Cardiac muscle cell (in vitro differentiated cells and primary cell): ENCODE measurements around the gene AP1M2. TPM values are rescaled to one million over a fixed set of nuclear protein-coding genes. Genes with fewer than 3 reads are reported as not detected.

Experiments used
- DNase-seq, 2 donors: peaks; one replicate each; pipeline versions ENCODE4 v3.0.0 to v3.0.0-alpha.2; 2010 to 2017; ENCODE audit warnings: low read depth in 1 of 2, low spot score in 1 of 2
- H3K27ac ChIP-seq: fragments of 200-600 bp; sonication (generic); 2 replicates; pipeline ENCODE4 v1.5.1; 2016
- H3K27me3 ChIP-seq: fragments of 200-600 bp; sonication (generic); 2 replicates; pipeline ENCODE4 v1.6.0; 2016; ENCODE audit warnings: control low read depth
- H3K36me3 ChIP-seq: fragments of 200-600 bp; sonication (generic); 2 replicates; pipeline ENCODE4 v1.5.1; 2016; ENCODE audit warnings: control low read depth
- H3K4me1 ChIP-seq: fragments of 200-600 bp; sonication (generic); 2 replicates; pipeline ENCODE4 v1.8.1; 2017; ENCODE audit warnings: low read depth, mild to moderate bottlenecking, mixed run types
- H3K4me3 ChIP-seq: fragments of 200-600 bp; sonication (generic); 2 replicates; pipeline ENCODE4 v1.5.1; 2016; ENCODE audit warnings: mild to moderate bottlenecking
- H3K9me3 ChIP-seq: fragments of 200-600 bp; sonication (generic); 2 replicates; pipeline ENCODE4 v1.5.1; 2017; ENCODE audit warnings: low read depth, mild to moderate bottlenecking, control low read depth
- CTCF ChIP-seq: IDR thresholded peaks from 2 replicates; pipeline ENCODE4 v1.5.1; 2012; ENCODE audit warnings: low read depth, mild to moderate bottlenecking, low read length
- polyA plus RNA-seq: library from polyadenylated mRNA; unstranded; fragments of >200 nt; fragmentation: Nextera tagmentation; extraction: Ambion mirVana; gene quantifications from 2 replicates; pipeline ENCODE4 v1.2.1, GENCODE V29; 2016
- total RNA-seq: library from RNA; depleted of rRNA; stranded (reverse); fragments of >200 nt; gene quantifications from 2 replicates; pipeline ENCODE4 v1.2.3, GENCODE V29; 2016

AP1M2 gene
- total and polyA plus RNA-seq, 2 experiments from 2014 or later: 0.12 to 0.28 TPM

- no peak for DNase-seq
- Histone ChIP-seq H3K36me3 (no peaks in the 10 kb centered on the region), H3K9me3 (no peaks in the 10 kb centered on the region), H3K27ac (no peak overlapping the region), H3K4me1 (peaks cover 11% of the 10 kb centered on the region), H3K4me3 (no peak overlapping the region), H3K27me3 (no peaks in the 10 kb centered on the region)
- TF ChIP-seq CTCF: no peak
These were observed 13.0 kb upstream of the AP1M2 start for GRCh38 chr19:10600149-10600548.

GRCh38 chr19:10593820-10594637, 6.9 kb upstream of the AP1M2 start:
- H3K4me3 ChIP-seq: no peak overlapping the region
- no peak for DNase-seq
- no peaks in the 10 kb centered on the region for H3K9me3 ChIP-seq
- no peak for TF ChIP-seq CTCF
- H3K27ac ChIP-seq: no peak overlapping the region
- no peaks in the 10 kb centered on the region for H3K36me3 ChIP-seq
- H3K27me3 ChIP-seq: no peaks in the 10 kb centered on the region
- no peaks in the 10 kb centered on the region for H3K4me1 ChIP-seq

- no peak for DNase-seq
These were observed 6.0 kb upstream of the AP1M2 start for GRCh38 chr19:10593148-10593547.

GRCh38 chr19:10587839-10588150, 683 bp upstream of the AP1M2 start:
- no peak overlapping the region for H3K4me3 ChIP-seq

More at GRCh38 chr19:10593148-10593547, 6.0 kb upstream of the AP1M2 start:
- no peaks in the 10 kb centered on the region for H3K36me3 ChIP-seq
- no peak overlapping the region for H3K4me3 ChIP-seq
- H3K27me3 ChIP-seq: peaks cover 7% of the 10 kb centered on the region
- no peak overlapping the region for H3K27ac ChIP-seq
- H3K9me3 ChIP-seq: no peaks in the 10 kb centered on the region
- H3K4me1 ChIP-seq: no peaks in the 10 kb centered on the region
- TF ChIP-seq CTCF: no peak

GRCh38 chr19:10586396-10586795, 716 bp downstream of the AP1M2 start:
- H3K36me3 ChIP-seq: no peaks in the 10 kb centered on the region
- no peak overlapping the region for H3K27ac ChIP-seq
- no peaks in the 10 kb centered on the region for H3K4me1 ChIP-seq
- no peak for DNase-seq
- no peak overlapping the region for H3K4me3 ChIP-seq
- no peaks in the 10 kb centered on the region for H3K9me3 ChIP-seq
- peaks cover 25% of the 10 kb centered on the region for H3K27me3 ChIP-seq
- no peak for TF ChIP-seq CTCF

More at GRCh38 chr19:10587839-10588150, 683 bp upstream of the AP1M2 start:
- TF ChIP-seq CTCF: no peak
- DNase-seq: no peak
- peaks cover 25% of the 10 kb centered on the region for H3K27me3 ChIP-seq
- H3K36me3 ChIP-seq: no peaks in the 10 kb centered on the region
- no peaks in the 10 kb centered on the region for H3K4me1 ChIP-seq
- no peak overlapping the region for H3K27ac ChIP-seq
- no peaks in the 10 kb centered on the region for H3K9me3 ChIP-seq
